Measurements from ENCODE around the gene PPARG. TPM values are rescaled to one million over a fixed set of nuclear protein-coding genes. Genes with fewer than 3 reads are reported as not detected.
"Not testable (repeated sequence)": the region's sequence is repeated elsewhere in the genome, so short reads cannot be mapped to it uniquely, and the experiment has no call there.

The PPARG gene
- total RNA-seq, 1 experiment from 2014 or later, result not detected

GRCh38 chr3:12465836-12466225, 177.0 kb downstream of the PPARG start:
- Histone ChIP-seq H3K27me3 (ENCODE audit: low read length) (0 out of 2 replicates have a peak, but pooled peaks cover 2% of the 10 kb centered on the region), H2AFZ (ENCODE audit: low read length) (no peak overlapping the region), H3K4me1 (ENCODE audit: low read length) (no peaks in the 10 kb centered on the region; the same call in 1 of the 2 replicates), H3K36me3 (ENCODE audit: insufficient read depth, low read length) (no peaks in the 10 kb centered on the region), H3K9me2 (replicated peaks; ENCODE audit: insufficient read depth, low read length) (no peaks in the 10 kb centered on the region), H3K79me2 (ENCODE audit: low read length) (no peaks in the 10 kb centered on the region), H3K9me3 (ENCODE audit: low read length) (no peaks in the 10 kb centered on the region), H3K9ac (ENCODE audit: low read length) (no peak overlapping the region), H3K27ac (ENCODE audit: low read length) (no peak overlapping the region), H4K20me1 (ENCODE audit: insufficient read depth, low read depth, low read length) (no peaks in the 10 kb centered on the region), H3K4me2 (ENCODE audit: low read depth, low read length, poor library complexity, severe bottlenecking) (no peak overlapping the region), H3K4me3 (ENCODE audit: low read length) (no peak overlapping the region)
- DNase-seq, result no peak

GRCh38 chr3:12467746-12468145, 178.9 kb downstream of the PPARG start:
- no peak overlapping the region for H3K4me3 ChIP-seq (ENCODE audit: low read length)

GRCh38 chr3:12468276-12468675, 179.4 kb downstream of the PPARG start:
- Histone ChIP-seq H3K4me3 (ENCODE audit: low read length) (no peak overlapping the region), H4K20me1 (ENCODE audit: insufficient read depth, low read depth, low read length) (no peaks in the 10 kb centered on the region), H3K36me3 (ENCODE audit: insufficient read depth, low read length) (no peaks in the 10 kb centered on the region), H3K4me2 (ENCODE audit: low read depth, low read length, poor library complexity, severe bottlenecking) (no peak overlapping the region), H3K9me3 (ENCODE audit: low read length) (no peaks in the 10 kb centered on the region), H3K9me2 (replicated peaks; ENCODE audit: insufficient read depth, low read length) (no peaks in the 10 kb centered on the region), H3K4me1 (ENCODE audit: low read length) (no peaks in the 10 kb centered on the region), H3K27me3 (ENCODE audit: low read length) (no peaks in the 10 kb centered on the region), H3K27ac (ENCODE audit: low read length) (no peak overlapping the region), H3K9ac (ENCODE audit: low read length) (no peak overlapping the region), H3K79me2 (ENCODE audit: low read length) (no peaks in the 10 kb centered on the region), H2AFZ (ENCODE audit: low read length) (no peak overlapping the region)
- DNase-seq, result no peak

More at GRCh38 chr3:12467746-12468145, 178.9 kb downstream of the PPARG start:
- Histone ChIP-seq H3K9me3 (ENCODE audit: low read length) (no peaks in the 10 kb centered on the region), H3K27ac (ENCODE audit: low read length) (no peak overlapping the region), H3K36me3 (ENCODE audit: insufficient read depth, low read length) (no peaks in the 10 kb centered on the region), H2AFZ (ENCODE audit: low read length) (no peak overlapping the region), H3K4me1 (ENCODE audit: low read length) (no peaks in the 10 kb centered on the region), H3K4me2 (ENCODE audit: low read depth, low read length, poor library complexity, severe bottlenecking) (no peak overlapping the region), H3K9me2 (replicated peaks; ENCODE audit: insufficient read depth, low read length) (no peaks in the 10 kb centered on the region), H3K9ac (ENCODE audit: low read length) (no peak overlapping the region), H3K79me2 (ENCODE audit: low read length) (no peaks in the 10 kb centered on the region), H4K20me1 (ENCODE audit: insufficient read depth, low read depth, low read length) (no peaks in the 10 kb centered on the region), H3K27me3 (ENCODE audit: low read length) (no peaks in the 10 kb centered on the region)
- no peak for DNase-seq

- H3K9me2 ChIP-seq (replicated peaks; ENCODE audit: insufficient read depth, low read length), result no peaks in the 10 kb centered on the region
- H3K79me2 ChIP-seq (ENCODE audit: low read length), result no peaks in the 10 kb centered on the region
- H3K27ac ChIP-seq (ENCODE audit: low read length), result no peak overlapping the region
- DNase-seq, result no peak
- H3K9ac ChIP-seq (ENCODE audit: low read length), result no peak overlapping the region
- H3K27me3 ChIP-seq (ENCODE audit: low read length), result no peaks in the 10 kb centered on the region
- H3K4me1 ChIP-seq (ENCODE audit: low read length), result no peaks in the 10 kb centered on the region
- H2AFZ ChIP-seq (ENCODE audit: low read length), result no peak overlapping the region
- no peaks in the 10 kb centered on the region for H4K20me1 ChIP-seq (ENCODE audit: insufficient read depth, low read depth, low read length)
- H3K9me3 ChIP-seq (ENCODE audit: low read length), result no peaks in the 10 kb centered on the region
- H3K4me2 ChIP-seq (ENCODE audit: low read depth, low read length, poor library complexity, severe bottlenecking), result no peak overlapping the region
- no peak overlapping the region for H3K4me3 ChIP-seq (ENCODE audit: low read length)
- H3K36me3 ChIP-seq (ENCODE audit: insufficient read depth, low read length), result no peaks in the 10 kb centered on the region
Measured at GRCh38 chr3:12468757-12469156, 179.9 kb downstream of the PPARG start.

- not testable (repeated sequence) for H3K4me1 ChIP-seq (ENCODE audit: low read length); H3K9me2 ChIP-seq (replicated peaks; ENCODE audit: insufficient read depth, low read length); H3K36me3 ChIP-seq (ENCODE audit: insufficient read depth, low read length); H2AFZ ChIP-seq (ENCODE audit: low read length); H3K27me3 ChIP-seq (ENCODE audit: low read length); H3K9ac ChIP-seq (ENCODE audit: low read length); H3K4me3 ChIP-seq (ENCODE audit: low read length); H4K20me1 ChIP-seq (ENCODE audit: insufficient read depth, low read depth, low read length); H3K4me2 ChIP-seq (ENCODE audit: low read depth, low read length, poor library complexity, severe bottlenecking); DNase-seq; H3K9me3 ChIP-seq (ENCODE audit: low read length); H3K79me2 ChIP-seq (ENCODE audit: low read length); H3K27ac ChIP-seq (ENCODE audit: low read length)
Measured at GRCh38 chr3:12469222-12469621, 180.4 kb downstream of the PPARG start.

GRCh38 chr3:12470111-12470510, 181.2 kb downstream of the PPARG start:
- Histone ChIP-seq H3K9me2 (replicated peaks; ENCODE audit: insufficient read depth, low read length) (no peaks in the 10 kb centered on the region), H3K79me2 (ENCODE audit: low read length) (no peaks in the 10 kb centered on the region), H3K27me3 (ENCODE audit: low read length) (no peaks in the 10 kb centered on the region), H3K36me3 (ENCODE audit: insufficient read depth, low read length) (no peaks in the 10 kb centered on the region), H3K4me2 (ENCODE audit: low read depth, low read length, poor library complexity, severe bottlenecking) (no peak overlapping the region), H2AFZ (ENCODE audit: low read length) (no peak overlapping the region), H3K9me3 (ENCODE audit: low read length) (no peaks in the 10 kb centered on the region), H3K9ac (ENCODE audit: low read length) (no peak overlapping the region), H3K27ac (ENCODE audit: low read length) (no peak overlapping the region), H3K4me3 (ENCODE audit: low read length) (no peak overlapping the region), H3K4me1 (ENCODE audit: low read length) (no peaks in the 10 kb centered on the region), H4K20me1 (ENCODE audit: insufficient read depth, low read depth, low read length) (no peaks in the 10 kb centered on the region)
- no peak for DNase-seq

GRCh38 chr3:12470680-12471079, 181.8 kb downstream of the PPARG start:
- H3K4me2 ChIP-seq (ENCODE audit: low read depth, low read length, poor library complexity, severe bottlenecking), result no peak overlapping the region
- H3K4me3 ChIP-seq (ENCODE audit: low read length), result no peak overlapping the region

GRCh38 chr3:12471241-12471640, 182.4 kb downstream of the PPARG start:
- Histone ChIP-seq H3K79me2 (ENCODE audit: low read length) (no peaks in the 10 kb centered on the region), H3K9ac (ENCODE audit: low read length) (no peak overlapping the region), H3K4me3 (ENCODE audit: low read length) (no peak overlapping the region), H2AFZ (ENCODE audit: low read length) (no peak overlapping the region; the same call in 1 of the 2 replicates), H3K27ac (ENCODE audit: low read length) (no peak overlapping the region), H3K4me1 (ENCODE audit: low read length) (no peaks in the 10 kb centered on the region), H4K20me1 (ENCODE audit: insufficient read depth, low read depth, low read length) (no peaks in the 10 kb centered on the region), H3K4me2 (ENCODE audit: low read depth, low read length, poor library complexity, severe bottlenecking) (no peak overlapping the region), H3K9me2 (replicated peaks; ENCODE audit: insufficient read depth, low read length) (no peaks in the 10 kb centered on the region), H3K9me3 (ENCODE audit: low read length) (no peaks in the 10 kb centered on the region), H3K27me3 (ENCODE audit: low read length) (no peaks in the 10 kb centered on the region), H3K36me3 (ENCODE audit: insufficient read depth, low read length) (no peaks in the 10 kb centered on the region)
- no peak for DNase-seq

More at GRCh38 chr3:12470680-12471079, 181.8 kb downstream of the PPARG start:
- DNase-seq, result no peak
- Histone ChIP-seq H3K27ac (ENCODE audit: low read length) (no peak overlapping the region), H3K27me3 (ENCODE audit: low read length) (no peaks in the 10 kb centered on the region), H3K9me3 (ENCODE audit: low read length) (no peaks in the 10 kb centered on the region), H4K20me1 (ENCODE audit: insufficient read depth, low read depth, low read length) (no peaks in the 10 kb centered on the region), H3K9ac (ENCODE audit: low read length) (no peak overlapping the region), H3K36me3 (ENCODE audit: insufficient read depth, low read length) (no peaks in the 10 kb centered on the region), H3K4me1 (ENCODE audit: low read length) (no peaks in the 10 kb centered on the region), H2AFZ (ENCODE audit: low read length) (no peak overlapping the region), H3K9me2 (replicated peaks; ENCODE audit: insufficient read depth, low read length) (no peaks in the 10 kb centered on the region), H3K79me2 (ENCODE audit: low read length) (no peaks in the 10 kb centered on the region)
